Measurements from ENCODE around the gene RAB20. TPM values are rescaled to one million over a fixed set of nuclear protein-coding genes. Genes with fewer than 3 reads are reported as not detected.

RAB20 gene
- total and polyA plus RNA-seq, 4 donors = 35.8 to 118 (median 45.4) TPM

GRCh38 chr13:110529522-110530311 lies 31.8 kb downstream of the RAB20 start:
- ATAC-seq (ENCODE audit: insufficient read depth, low FRiP score) (no peak), DNase-seq (no peak)
- Histone ChIP-seq H3K36me3 (ENCODE audit: control insufficient read depth in 4 of 4, insufficient read depth in 4 of 4, low read length in 4 of 4) (no peaks in the 10 kb centered on the region), H3K27me3 (ENCODE audit: control insufficient read depth in 3 of 3, insufficient read depth in 3 of 3, low read length in 2 of 3) (no peaks in the 10 kb centered on the region), H3K9me3 (ENCODE audit: control insufficient read depth in 4 of 4, insufficient read depth in 3 of 4, low read length in 3 of 4) (no peaks in the 10 kb centered on the region), H3K4me1 (ENCODE audit: control insufficient read depth in 5 of 5, insufficient read depth in 5 of 5, low read length in 5 of 5) (peaks cover 0 to 32% (median 0%) of the 10 kb centered on the region in 5 donors), H3K4me3 (no peak overlapping the region), H3K9ac (ENCODE audit: insufficient read depth in 1 of 2, low read length in 2 of 2) (no peak overlapping the region), H3K27ac (ENCODE audit: low read depth in 1 of 2, low read length in 1 of 2) (peak overlapping the region in 1 of 2 donors; percentile 11)
- WGBS, 2 donors = 88 to 92% methylated on average over 16 to 19 of the region's 23 CpGs
- no peak for TF ChIP-seq CTCF (IDR thresholded peaks at IDR 0.05; ENCODE audit: control extremely low read depth, extremely low read depth)

GRCh38 chr13:110528911-110529310 lies 32.6 kb downstream of the RAB20 start:
- H3K36me3 ChIP-seq (ENCODE audit: control insufficient read depth in 4 of 4, insufficient read depth in 4 of 4, low read length in 4 of 4) = peaks cover 0 to 2% (median 0%) of the 10 kb centered on the region in 4 donors
- DNase-seq = no peak
- no peak overlapping the region for H3K4me3 ChIP-seq
- TF ChIP-seq CTCF (IDR thresholded peaks at IDR 0.05; ENCODE audit: control extremely low read depth, extremely low read depth) = no peak
- WGBS, 2 donors = 93 to 96% methylated on average over 6 of the region's 6 CpGs
- peaks cover 0 to 40% (median 3%) of the 10 kb centered on the region in 5 donors for H3K4me1 ChIP-seq (ENCODE audit: control insufficient read depth in 5 of 5, insufficient read depth in 5 of 5, low read length in 5 of 5)
- no peaks in the 10 kb centered on the region for H3K9me3 ChIP-seq (ENCODE audit: control insufficient read depth in 4 of 4, insufficient read depth in 3 of 4, low read length in 3 of 4)
- no peaks in the 10 kb centered on the region for H3K27me3 ChIP-seq (ENCODE audit: control insufficient read depth in 3 of 3, insufficient read depth in 3 of 3, low read length in 2 of 3)
- no peak for ATAC-seq (ENCODE audit: insufficient read depth, low FRiP score)
- peak overlapping the region; percentile 11 to 62 for H3K27ac ChIP-seq (ENCODE audit: low read depth in 1 of 2, low read length in 1 of 2)
- H3K9ac ChIP-seq (ENCODE audit: insufficient read depth in 1 of 2, low read length in 2 of 2) = no peak overlapping the region

- Histone ChIP-seq H3K27ac (ENCODE audit: low read depth in 1 of 2, low read length in 1 of 2) (peak overlapping the region in 1 of 2 donors; percentile 52), H3K4me1 (ENCODE audit: control insufficient read depth in 5 of 5, insufficient read depth in 5 of 5, low read length in 5 of 5) (peaks cover 0 to 40% (median 3%) of the 10 kb centered on the region in 5 donors), H3K36me3 (ENCODE audit: control insufficient read depth in 4 of 4, insufficient read depth in 4 of 4, low read length in 4 of 4) (peaks cover 0 to 6% (median 4%) of the 10 kb centered on the region in 4 donors), H3K27me3 (ENCODE audit: control insufficient read depth in 3 of 3, insufficient read depth in 3 of 3, low read length in 2 of 3) (no peaks in the 10 kb centered on the region), H3K9ac (ENCODE audit: insufficient read depth in 1 of 2, low read length in 2 of 2) (no peak overlapping the region), H3K9me3 (ENCODE audit: control insufficient read depth in 4 of 4, insufficient read depth in 3 of 4, low read length in 3 of 4) (no peaks in the 10 kb centered on the region), H3K4me3 (no peak overlapping the region)
- no peak for ATAC-seq (ENCODE audit: insufficient read depth, low FRiP score)
- no peak for TF ChIP-seq CTCF (IDR thresholded peaks at IDR 0.05; ENCODE audit: control extremely low read depth, extremely low read depth)
- whole genome bisulfite sequencing, 2 donors = 33 to 62% methylated on average over 5 of the region's 5 CpGs
- DNase-seq = no peak
Measured at GRCh38 chr13:110528371-110528770, 33.2 kb downstream of the RAB20 start.

Measured in lung (tissue), 12 donors.